SK-N-MC (cell line): Measurements from ENCODE around the gene TMCC2.

Source experiments
- EZH2 ChIP-seq: fragments of 200-600 bp; sonication (generic); IDR thresholded peaks from one replicate; pipeline ENCODE4 v1.6.1; 2017; ENCODE audit warnings: antibody characterized with exemption
- FOXP2 ChIP-seq: optimal IDR thresholded peaks from 2 replicates; pipeline ENCODE3; 2011; ENCODE audit warnings: mild to moderate bottlenecking, moderate library complexity; ENCODE audit not compliant: insufficient read depth; ENCODE audit errors: extremely low read length, control extremely low read depth
- POLR2AphosphoS5 ChIP-seq: IDR thresholded peaks from 2 replicates; pipeline ENCODE4 v1.6.1; 2012; ENCODE audit warnings: mild to moderate bottlenecking, low read depth, low read length, borderline replicate concordance

DNA sequence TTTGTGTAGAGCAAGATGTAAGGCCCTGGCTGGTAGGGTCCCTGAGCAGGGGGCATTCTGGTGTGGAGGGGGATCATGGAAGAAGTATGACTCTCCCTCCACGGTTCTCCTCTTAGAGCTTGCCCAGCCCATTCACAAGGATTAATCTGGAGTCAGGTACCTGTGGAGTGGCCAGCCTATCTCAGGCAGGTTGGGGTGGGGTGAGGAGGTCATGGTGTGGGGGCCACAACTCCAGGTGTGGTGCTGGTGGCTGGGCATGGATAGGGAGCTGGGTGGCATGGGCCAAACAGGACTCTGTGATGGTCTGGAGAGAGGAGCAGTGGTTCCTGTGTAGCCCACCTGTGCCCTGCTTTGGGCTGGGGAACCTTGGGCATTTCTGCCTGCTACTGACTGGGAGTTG lies 32.3 kb downstream of the TMCC2 start:
- no peak for TF ChIP-seq POLR2AphosphoS5
- no peak for TF ChIP-seq EZH2
- no peak for TF ChIP-seq FOXP2
